Occipital lobe (tissue), 2 donors: ENCODE results near the gene FLRT1. TPM values are rescaled to one million over a fixed set of nuclear protein-coding genes. Genes with fewer than 3 reads are reported as not detected.

ENCODE experiments used
- DNase-seq: peaks from one replicate; lab custom pipeline; 2025; lab: John Stamatoyannopoulos, UW
- total RNA-seq: library from RNA; depleted of rRNA; stranded (reverse); fragments of >200 nt; gene quantifications from one replicate; pipeline ENCODE4 v1.2.3, GENCODE V29; 2014

FLRT1 gene
- total RNA-seq = 5.0 TPM

DNA sequence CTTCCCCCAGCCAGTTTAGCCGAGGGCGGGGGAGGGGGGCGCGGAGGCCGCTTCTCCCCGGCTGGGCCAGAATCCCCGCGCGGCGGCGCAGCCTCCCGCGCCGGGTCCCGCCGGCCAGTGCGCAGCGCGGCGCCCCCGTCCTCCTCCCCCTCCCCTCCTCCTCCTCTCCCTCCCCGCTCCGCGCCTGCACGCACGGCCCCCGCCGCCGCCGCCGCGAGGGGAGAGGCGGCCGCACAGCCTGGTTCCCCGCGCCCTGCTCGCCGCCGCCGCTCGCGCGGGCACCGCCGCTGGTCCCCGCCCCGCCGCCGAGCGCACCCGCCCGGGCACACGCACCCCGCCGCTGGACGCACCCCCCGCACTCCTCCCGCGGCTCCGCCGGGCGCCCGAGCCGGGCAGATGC is at the start of gene FLRT1:
TSS of gene FLRT1 (plus strand) at position 356 of the 400 bp plus-strand sequence. CDS start 80,337 bp downstream, outside the sequence.
- no peak for DNase-seq

DNA sequence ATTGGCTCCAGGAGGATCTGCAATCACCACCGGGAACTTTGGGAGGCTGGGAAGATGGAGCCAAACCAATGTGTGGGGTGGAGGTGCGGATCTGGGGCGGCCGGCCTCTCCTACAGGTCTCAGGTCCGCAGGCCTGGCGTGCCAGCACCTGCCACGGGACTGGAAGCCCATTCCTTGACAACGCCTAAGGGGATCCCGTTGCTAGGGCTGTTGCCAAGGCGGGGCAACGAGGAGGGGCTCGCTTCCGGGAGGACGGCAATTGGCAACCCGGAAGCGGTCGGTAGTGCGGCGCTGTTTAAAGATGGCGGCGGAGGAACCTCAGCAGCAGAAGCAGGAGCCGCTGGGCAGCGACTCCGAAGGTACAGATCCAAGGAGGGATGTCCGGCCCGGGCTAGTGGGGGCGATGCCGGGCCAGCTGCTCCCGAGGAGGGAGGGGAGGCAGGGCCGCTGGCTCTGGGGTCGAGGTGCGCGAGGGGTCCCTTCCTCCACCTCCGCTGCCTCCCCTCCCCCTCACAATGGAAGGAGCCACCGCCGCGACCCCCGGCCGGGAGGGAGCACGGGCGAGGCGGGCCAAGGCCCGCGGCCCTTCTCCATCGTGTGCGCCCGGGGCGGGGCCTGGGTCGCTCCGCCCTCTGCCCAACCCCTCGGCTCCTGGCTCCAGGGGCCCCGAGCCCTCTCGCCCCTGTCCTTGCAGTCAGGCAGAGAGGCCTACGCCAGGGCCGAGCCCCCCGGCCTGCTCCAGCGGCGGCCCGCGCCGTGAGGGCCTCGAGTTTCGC is 49.4 kb upstream of the FLRT1 start, which contains the start of gene OTUB1:
TSS of gene OTUB1 (plus strand) at position 283 of the 776 bp plus-strand sequence. CDS start at position 302, 19 bp downstream.
- peak; percentile 88 for DNase-seq

DNA sequence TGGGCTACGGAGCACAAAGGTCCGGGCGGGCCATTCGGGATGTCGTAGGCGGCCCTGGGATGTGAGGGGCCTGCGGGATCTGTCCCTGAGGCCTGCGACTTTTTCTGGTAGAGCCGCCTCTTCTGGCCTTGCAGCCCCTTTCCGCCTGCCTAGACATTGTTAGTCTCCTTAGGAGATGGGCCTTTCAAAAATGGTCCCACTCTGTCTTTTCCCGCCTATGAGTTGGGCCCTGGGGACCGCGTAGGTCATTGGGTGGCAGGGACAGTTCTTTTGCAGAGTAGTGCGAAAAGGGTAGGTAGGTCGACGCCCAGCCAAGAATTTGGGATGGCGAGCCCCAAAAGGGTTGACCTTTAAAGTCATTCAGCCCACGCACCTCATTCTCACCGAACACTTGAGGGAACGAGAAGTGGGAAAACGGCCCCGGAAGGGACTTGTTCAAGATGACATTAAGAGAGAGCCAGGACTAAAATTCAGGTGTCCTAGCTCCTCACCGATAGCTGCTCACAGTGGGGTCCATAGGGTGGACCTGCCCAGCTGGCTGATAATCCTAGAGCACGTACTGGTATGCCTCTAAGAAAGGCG is 48.7 kb upstream of the FLRT1 start:
- DNase-seq = no peak

DNA sequence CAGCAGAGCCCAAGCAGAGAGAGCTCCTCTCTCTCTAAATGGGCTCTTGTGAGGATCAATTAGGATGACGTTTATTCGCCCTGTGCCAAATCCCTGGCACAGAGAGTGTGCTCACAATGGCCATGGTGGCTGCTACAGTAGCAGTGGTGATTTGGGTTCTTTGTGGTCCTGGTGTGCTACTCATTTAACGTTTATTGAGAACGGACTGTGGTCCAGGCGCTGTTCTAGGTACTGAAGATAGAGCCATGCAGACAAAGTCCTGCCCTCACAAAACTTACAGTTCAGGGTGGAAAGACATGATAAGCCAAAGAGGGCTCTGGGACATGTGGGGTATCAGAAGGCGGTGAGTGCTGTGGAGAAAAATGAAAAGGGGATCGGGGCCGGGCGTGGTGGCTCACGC is 44.2 kb upstream of the FLRT1 start:
- no peak for DNase-seq

DNA sequence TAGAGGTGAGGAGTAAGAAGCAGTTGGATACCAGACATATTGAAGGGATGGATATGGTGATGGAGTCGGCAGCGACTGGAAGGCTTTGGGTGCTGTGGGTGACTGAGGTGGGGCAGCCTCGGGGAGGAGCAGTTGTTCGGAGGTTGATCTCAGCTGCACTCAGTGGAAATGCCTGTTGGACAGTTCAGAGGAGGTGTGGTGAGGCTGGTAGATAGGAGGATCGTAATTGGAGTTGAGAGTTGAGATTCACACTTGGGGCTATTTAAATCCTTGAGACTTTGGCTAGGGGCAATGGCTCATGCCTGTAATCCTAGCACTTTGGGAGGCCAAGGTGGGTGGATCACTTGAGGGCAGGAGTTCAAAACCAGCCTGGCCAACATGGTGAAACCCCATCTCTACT is 42.6 kb upstream of the FLRT1 start:
- no peak for DNase-seq

DNA sequence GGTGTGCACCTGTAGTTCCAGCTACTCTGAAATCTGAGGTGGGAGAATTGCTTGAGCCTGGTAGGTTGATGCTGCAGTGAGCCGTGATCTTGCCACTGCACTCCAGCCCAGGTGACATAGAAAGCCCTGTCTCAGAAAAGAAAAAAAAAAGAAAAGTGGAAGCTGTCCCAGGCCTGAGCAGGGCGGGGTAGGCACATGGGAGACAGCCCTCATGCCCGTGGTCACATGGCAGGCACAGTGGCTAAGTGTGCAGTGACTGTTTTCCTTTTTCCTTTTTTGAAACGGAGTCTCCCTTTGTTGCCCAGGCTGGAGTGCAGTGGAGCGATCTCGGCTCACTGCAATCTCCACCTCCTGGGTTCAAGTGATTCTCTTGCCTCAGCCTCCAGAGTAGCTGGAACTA is 41.7 kb upstream of the FLRT1 start:
- DNase-seq = no peak

GRCh38 chr11:63996512-63996911 is 39.2 kb upstream of the FLRT1 start:
- no peak for DNase-seq

DNA sequence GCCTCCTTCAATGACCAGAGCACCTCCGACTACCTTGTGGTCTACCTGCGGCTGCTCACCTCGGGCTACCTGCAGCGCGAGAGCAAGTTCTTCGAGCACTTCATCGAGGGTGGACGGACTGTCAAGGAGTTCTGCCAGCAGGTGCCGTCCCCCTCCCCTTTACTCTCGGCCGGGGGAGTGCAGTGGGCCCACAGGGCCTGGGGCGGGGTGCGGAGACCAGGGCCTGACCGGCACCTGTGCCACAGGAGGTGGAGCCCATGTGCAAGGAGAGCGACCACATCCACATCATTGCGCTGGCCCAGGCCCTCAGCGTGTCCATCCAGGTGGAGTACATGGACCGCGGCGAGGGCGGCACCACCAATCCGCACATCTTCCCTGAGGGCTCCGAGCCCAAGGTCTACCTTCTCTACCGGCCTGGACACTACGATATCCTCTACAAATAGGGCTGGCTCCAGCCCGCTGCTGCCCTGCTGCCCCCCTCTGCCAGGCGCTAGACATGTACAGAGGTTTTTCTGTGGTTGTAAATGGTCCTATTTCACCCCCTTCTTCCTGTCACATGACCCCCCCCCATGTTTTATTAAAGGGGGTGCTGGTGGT is 38.5 kb upstream of the FLRT1 start:
- no peak for DNase-seq

DNA sequence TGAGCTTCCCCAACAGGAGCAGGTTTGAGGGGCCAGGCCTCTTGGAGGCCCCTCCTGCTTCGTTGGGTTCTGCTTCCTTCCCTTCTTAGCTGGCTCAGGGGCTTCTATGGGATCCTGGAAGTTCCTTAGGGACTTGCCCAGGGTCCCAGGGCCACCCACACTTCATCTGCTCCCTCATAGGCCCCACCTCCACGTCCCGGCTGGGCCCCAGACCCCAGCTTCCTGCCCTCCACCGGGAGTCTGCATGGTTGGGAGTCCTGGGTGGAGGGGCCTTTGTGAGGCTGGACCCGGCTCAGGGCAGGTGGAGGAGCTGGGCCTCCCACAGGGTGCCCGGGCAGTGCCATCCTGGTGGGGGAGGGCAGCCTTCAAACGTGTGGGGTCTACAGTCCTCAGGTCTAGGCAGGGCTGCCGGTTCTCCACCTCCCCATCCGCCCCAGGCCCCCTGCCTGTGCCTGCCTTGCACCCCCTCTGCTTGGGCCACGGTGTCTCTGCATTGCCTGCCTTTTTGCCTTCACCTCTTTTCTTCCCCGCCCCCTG is 37.9 kb upstream of the FLRT1 start:
- DNase-seq = no peak

DNA sequence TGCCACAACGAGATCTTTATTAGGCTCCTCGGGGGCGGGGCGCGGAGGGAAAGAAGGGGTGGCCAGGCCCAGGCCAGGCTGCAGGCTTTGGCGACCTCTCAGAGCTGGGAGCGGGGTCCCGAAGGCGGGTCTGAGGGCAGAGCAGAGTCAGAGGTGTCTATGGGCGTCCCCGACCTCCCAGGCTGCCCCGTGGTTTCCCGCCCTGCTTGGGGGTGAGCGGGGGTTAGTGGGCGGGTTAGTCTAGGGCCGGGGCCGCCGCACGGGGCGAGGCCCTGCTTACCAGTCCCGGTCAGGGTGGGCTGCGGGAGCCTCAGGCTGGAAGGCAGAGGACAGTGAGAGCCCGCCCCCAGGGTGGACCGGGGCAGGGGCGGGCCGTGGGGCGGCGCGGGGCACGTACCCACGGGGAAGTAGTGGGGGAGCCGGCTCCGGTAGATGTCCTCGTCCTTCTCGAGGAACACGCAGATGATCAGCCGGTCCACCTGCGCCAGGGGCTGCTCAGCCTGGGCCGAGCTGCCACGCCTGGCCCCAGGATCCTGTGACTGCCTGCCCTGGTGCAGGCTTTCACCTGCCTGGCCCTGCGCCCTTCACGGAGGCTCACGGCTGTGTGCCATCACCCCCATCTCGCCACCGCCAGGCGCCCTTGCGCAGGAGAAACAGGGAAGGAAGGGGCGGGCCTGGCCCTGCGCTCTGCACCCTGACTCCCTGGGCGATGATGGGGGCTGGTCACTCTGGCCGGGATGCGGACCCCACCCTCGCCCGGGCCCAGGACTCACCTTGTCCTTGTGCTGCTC is 37.0 kb upstream of the FLRT1 start:
- no peak for DNase-seq

- no peak for DNase-seq
Measured at GRCh38 chr11:63999349-64000025, 36.2 kb upstream of the FLRT1 start.

DNA sequence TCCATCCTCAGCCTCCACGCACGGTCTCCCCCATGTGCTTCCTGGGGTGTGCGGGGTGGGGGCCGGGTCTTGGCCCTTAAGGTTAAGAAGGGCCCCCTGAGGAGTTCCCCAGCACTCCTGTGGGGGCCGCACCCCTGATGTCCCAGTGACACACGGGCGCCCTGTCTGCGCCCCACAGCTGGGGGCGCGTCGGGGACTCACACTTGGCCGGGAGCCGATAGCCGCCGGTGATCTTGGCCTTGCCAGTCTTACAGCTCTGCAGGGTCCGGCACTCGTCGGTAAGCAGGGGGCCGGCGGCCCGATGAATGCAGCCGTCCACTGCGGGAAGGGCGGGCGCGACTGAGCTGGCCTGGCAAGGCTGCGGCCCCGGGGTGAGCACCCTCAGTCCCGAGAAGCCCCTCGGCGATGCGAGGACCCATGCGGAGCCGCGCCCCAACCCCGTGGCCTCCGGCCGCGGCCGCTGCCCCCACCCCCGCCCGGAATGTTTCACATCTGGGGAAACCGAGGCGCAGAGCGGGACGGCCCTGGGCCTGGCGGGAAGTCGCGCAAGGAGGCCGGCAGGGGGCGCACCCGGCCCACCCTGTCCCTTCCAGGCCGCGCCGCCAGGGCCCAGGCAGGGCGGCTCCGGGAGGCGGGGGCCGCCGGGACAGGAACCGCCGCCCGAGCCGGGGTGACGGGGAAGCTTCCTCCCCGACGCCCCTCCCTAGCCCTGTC is 35.5 kb upstream of the FLRT1 start:
- DNase-seq = no peak

DNA sequence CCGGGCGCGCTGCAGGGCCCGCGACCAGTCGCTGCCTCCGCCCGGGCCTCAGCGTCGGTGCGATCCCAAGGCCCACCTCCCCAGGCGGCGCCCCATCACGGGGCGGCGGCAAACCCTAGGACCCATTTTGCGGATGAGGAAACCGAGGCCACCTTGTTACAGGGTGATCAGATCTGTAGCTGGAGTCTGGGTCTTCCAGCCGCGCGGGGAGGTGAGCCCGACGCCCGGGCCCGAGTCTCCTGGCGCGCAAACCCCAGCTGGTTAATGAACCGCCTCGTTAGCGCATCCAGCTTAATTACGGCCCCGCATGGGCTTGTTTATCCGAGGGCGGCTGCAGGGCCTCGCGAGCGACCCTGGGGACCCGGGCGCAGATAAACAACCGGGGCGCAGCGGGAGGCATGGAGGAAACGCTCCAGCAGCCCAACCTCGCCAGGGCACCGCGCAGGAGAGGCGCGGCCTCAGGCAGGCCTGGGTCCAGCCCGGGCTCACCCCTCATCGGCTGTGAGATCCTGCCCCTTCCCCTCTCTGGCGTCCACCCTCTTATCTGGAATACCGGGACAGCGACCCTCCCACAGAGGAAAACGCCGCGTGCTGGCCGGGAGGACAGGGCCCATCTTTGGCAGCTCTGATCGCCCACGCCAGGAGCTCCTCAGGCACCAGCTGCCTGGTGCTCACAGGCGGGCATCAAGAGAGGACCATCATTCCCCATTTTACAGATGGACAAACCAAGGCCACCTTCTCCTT is 34.8 kb upstream of the FLRT1 start:
- no peak for DNase-seq

- no peak for DNase-seq
Measured at GRCh38 chr11:64001484-64002420, 34.0 kb upstream of the FLRT1 start.

DNA sequence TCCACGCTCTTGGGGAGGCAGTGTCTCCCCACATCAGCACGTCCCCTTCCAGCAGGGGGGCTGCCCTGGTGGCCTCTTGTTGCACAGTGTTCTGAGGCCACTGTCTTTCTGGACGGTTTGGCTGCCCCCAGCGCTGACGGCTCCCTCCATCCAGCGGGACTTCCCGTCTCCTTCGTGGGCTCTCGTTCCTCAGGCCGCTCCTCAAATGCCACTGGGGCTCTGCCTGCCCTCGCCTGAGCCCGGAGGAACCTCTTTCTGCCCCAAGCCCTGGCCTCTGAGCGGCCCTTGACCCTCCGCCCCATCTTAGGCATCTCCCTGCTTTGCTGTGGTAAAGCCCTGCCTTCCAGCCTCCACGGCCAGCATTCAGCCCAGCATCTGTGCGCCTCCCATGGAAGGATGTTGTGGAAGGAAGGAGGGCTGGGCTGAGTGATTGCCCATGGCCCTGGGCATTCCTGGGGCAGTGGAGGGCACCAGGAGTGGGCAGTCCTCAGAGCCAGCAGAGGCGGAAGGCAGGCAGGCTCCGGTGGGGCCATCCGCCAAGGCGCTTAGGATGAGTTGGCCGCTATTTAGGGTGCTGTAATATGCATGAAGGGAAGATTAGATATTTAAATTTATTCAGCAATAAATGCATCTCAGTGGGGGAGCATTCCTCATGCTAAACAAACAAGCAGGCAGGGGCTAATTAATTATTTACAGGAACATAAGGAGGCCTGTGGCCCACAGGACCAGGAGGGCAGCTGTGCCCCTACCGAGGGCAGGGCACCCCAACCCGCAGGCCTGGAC is 31.7 kb upstream of the FLRT1 start:
- no peak for DNase-seq

DNA sequence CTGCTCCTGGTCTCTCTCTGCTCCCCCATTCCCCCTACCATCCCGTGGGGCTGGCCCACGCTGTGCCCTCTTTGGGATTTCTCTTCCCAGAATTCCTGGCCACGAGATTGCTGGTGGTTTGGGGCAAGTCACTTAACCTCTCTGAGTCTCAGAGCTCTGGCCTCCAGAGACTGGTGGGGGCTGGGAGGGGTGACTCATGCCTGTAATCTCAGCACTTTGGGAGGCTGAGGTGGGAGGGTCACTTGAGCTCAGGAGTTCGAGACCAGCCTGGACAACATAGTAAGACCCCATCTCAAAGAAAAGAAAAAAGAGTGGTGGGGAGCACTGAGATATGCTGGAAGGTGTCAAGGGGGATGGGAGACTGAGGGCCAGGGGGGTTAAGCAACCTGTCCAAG is 31.1 kb upstream of the FLRT1 start:
- no peak for DNase-seq

- DNase-seq = no peak
Measured at GRCh38 chr11:64005691-64006090, 30.0 kb upstream of the FLRT1 start.

- DNase-seq = no peak
Measured at GRCh38 chr11:64006398-64006797, 29.3 kb upstream of the FLRT1 start.
